ENCODE measurements around the gene PSRC1.

The PSRC1 gene

GRCh38 chr1:109258481-109259466 is 24.2 kb downstream of the PSRC1 start:
- no peak for DNase-seq (ENCODE audit: low spot score)

GRCh38 chr1:109257682-109258421 is 25.1 kb downstream of the PSRC1 start:
- DNase-seq (ENCODE audit: low spot score), result no peak

- no peak for DNase-seq (ENCODE audit: low spot score)
Observed at GRCh38 chr1:109256971-109257681, 25.8 kb downstream of the PSRC1 start.

GRCh38 chr1:109256085-109256484 is 26.9 kb downstream of the PSRC1 start:
- no peak for DNase-seq (ENCODE audit: low spot score)

GRCh38 chr1:109255678-109256077 is 27.3 kb downstream of the PSRC1 start:
- no peak for DNase-seq (ENCODE audit: low spot score)

GRCh38 chr1:109255097-109255651 is 27.8 kb downstream of the PSRC1 start:
- no peak for DNase-seq (ENCODE audit: low spot score)

- no peak for DNase-seq (ENCODE audit: low spot score)
Observed at GRCh38 chr1:109254621-109255096, 28.3 kb downstream of the PSRC1 start.

- no peak for DNase-seq (ENCODE audit: low spot score)
Observed at GRCh38 chr1:109253803-109254620, 28.9 kb downstream of the PSRC1 start.

GRCh38 chr1:109252893-109253802 is 29.8 kb downstream of the PSRC1 start:
- peak; percentile 55 for DNase-seq (ENCODE audit: low spot score)

- no peak for DNase-seq (ENCODE audit: low spot score)
Observed at GRCh38 chr1:109252167-109252892, 30.6 kb downstream of the PSRC1 start.

GRCh38 chr1:109251277-109252166 is 31.4 kb downstream of the PSRC1 start:
- DNase-seq (ENCODE audit: low spot score), result no peak

GRCh38 chr1:109250454-109251276 is 32.3 kb downstream of the PSRC1 start:
- no peak for DNase-seq (ENCODE audit: low spot score)

GRCh38 chr1:109249654-109250401 is 33.1 kb downstream of the PSRC1 start:
- no peak for DNase-seq (ENCODE audit: low spot score)

- DNase-seq (ENCODE audit: low spot score), result peak; percentile 72
Observed at GRCh38 chr1:109248797-109249629, 33.9 kb downstream of the PSRC1 start, which contains the start of gene CELSR2. TSS of gene CELSR2 (plus strand) at chr1:109249539. CDS start at chr1:109250080, 541 bp downstream.

- no peak for DNase-seq (ENCODE audit: low spot score)
Observed at GRCh38 chr1:109248444-109248796, 34.5 kb downstream of the PSRC1 start.

All from NAMALWA (cell line).